Measurements from ENCODE around the gene PCDH9.
"Not testable (repeated sequence)": the region's sequence is repeated elsewhere in the genome, so short reads cannot be mapped to it uniquely, and the experiment has no call there.

Gene PCDH9

GRCh38 chr13:66296875-66297274, 933.3 kb downstream of the PCDH9 start:
- no peaks in the 10 kb centered on the region for H3K36me3 ChIP-seq (ENCODE audit: control insufficient read depth, insufficient read depth, low read length, severe bottlenecking)
- no peak overlapping the region for H3K4me3 ChIP-seq (ENCODE audit: low read length)
- no peaks in the 10 kb centered on the region for H3K4me1 ChIP-seq (ENCODE audit: control insufficient read depth, insufficient read depth, low read length)
- no peak overlapping the region for H3K9ac ChIP-seq (ENCODE audit: low read length)
- H3K9me3 ChIP-seq (ENCODE audit: control insufficient read depth, low read length) = peaks cover 16% of the 10 kb centered on the region
- DNase-seq (ENCODE audit: low read depth) = no peak
- no peaks in the 10 kb centered on the region for H3K27me3 ChIP-seq (replicated peaks; ENCODE audit: control insufficient read depth, insufficient read depth, low read length)

- Histone ChIP-seq H3K4me3 (ENCODE audit: low read length) (no peak overlapping the region), H3K9me3 (ENCODE audit: control insufficient read depth, low read length) (peaks cover 16% of the 10 kb centered on the region), H3K36me3 (ENCODE audit: control insufficient read depth, insufficient read depth, low read length, severe bottlenecking) (no peaks in the 10 kb centered on the region), H3K9ac (ENCODE audit: low read length) (no peak overlapping the region), H3K27me3 (replicated peaks; ENCODE audit: control insufficient read depth, insufficient read depth, low read length) (no peaks in the 10 kb centered on the region), H3K4me1 (ENCODE audit: control insufficient read depth, insufficient read depth, low read length) (no peaks in the 10 kb centered on the region)
- no peak for DNase-seq (ENCODE audit: low read depth)
These were observed 933.8 kb downstream of the PCDH9 start for GRCh38 chr13:66296328-66296727.

- not testable (repeated sequence) for H3K27me3 ChIP-seq (replicated peaks; ENCODE audit: control insufficient read depth, insufficient read depth, low read length); H3K36me3 ChIP-seq (ENCODE audit: control insufficient read depth, insufficient read depth, low read length, severe bottlenecking); H3K9me3 ChIP-seq (ENCODE audit: control insufficient read depth, low read length); H3K9ac ChIP-seq (ENCODE audit: low read length); H3K4me1 ChIP-seq (ENCODE audit: control insufficient read depth, insufficient read depth, low read length); DNase-seq (ENCODE audit: low read depth); H3K4me3 ChIP-seq (ENCODE audit: low read length)
These were observed 943.3 kb downstream of the PCDH9 start for GRCh38 chr13:66286806-66287205.

DNA sequence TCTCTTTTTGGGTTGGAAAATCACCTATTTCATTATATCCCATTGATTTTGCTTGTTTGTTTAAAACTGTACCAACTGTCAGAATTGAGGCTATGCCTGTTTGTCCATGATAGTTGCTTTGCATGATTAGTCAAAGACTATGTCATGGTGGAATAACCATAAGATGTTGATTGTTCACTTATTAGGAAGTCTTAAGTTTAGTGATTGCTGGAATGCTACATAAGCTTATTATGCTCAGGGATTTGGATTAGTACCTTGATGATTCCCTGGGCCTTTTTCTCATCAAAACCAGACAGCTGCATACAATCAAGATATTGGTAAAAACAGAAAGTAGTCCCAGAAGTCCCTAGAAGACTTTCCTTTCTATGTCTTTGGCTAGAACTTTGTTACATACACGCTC, 954.7 kb downstream of the PCDH9 start:
- H3K27me3 ChIP-seq (replicated peaks; ENCODE audit: control insufficient read depth, insufficient read depth, low read length) = no peaks in the 10 kb centered on the region
- no peaks in the 10 kb centered on the region for H3K4me1 ChIP-seq (ENCODE audit: control insufficient read depth, insufficient read depth, low read length)
- no peak for DNase-seq (ENCODE audit: low read depth)
- no peak overlapping the region for H3K9ac ChIP-seq (ENCODE audit: low read length)
- peaks cover 9% of the 10 kb centered on the region for H3K9me3 ChIP-seq (ENCODE audit: control insufficient read depth, low read length)
- H3K36me3 ChIP-seq (ENCODE audit: control insufficient read depth, insufficient read depth, low read length, severe bottlenecking) = no peaks in the 10 kb centered on the region
- H3K4me3 ChIP-seq (ENCODE audit: low read length) = no peak overlapping the region

DNA sequence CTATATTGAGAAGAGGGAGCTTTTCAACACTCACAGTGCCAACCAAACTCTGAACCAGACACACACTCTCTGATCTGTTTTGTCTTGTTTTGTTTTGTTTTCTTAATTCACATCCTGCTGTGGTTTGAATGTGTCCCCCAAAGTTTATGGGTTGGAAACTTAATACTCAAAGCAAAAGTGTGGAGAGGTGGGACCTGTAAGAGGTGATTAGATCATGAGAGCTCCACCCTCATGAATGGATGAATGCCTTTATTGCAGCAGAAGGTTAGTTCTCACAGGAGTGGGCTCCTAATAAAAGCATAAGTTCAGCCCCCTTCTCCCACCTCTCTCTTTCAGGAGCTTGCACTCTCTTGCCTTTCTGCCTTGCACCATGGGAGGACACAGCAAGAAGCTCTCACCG, 957.1 kb downstream of the PCDH9 start:
- no peak overlapping the region for H3K9ac ChIP-seq (ENCODE audit: low read length)
- no peak overlapping the region for H3K4me3 ChIP-seq (ENCODE audit: low read length)
- H3K4me1 ChIP-seq (ENCODE audit: control insufficient read depth, insufficient read depth, low read length) = no peaks in the 10 kb centered on the region

GRCh38 chr13:66266761-66267160, 963.4 kb downstream of the PCDH9 start:
- peaks cover 5% of the 10 kb centered on the region for H3K4me1 ChIP-seq (ENCODE audit: control insufficient read depth, insufficient read depth, low read length)
- no peaks in the 10 kb centered on the region for H3K27me3 ChIP-seq (replicated peaks; ENCODE audit: control insufficient read depth, insufficient read depth, low read length)
- H3K36me3 ChIP-seq (ENCODE audit: control insufficient read depth, insufficient read depth, low read length, severe bottlenecking) = no peaks in the 10 kb centered on the region
- no peak overlapping the region for H3K9ac ChIP-seq (ENCODE audit: low read length)
- no peaks in the 10 kb centered on the region for H3K9me3 ChIP-seq (ENCODE audit: control insufficient read depth, low read length)
- no peak for DNase-seq (ENCODE audit: low read depth)
- H3K4me3 ChIP-seq (ENCODE audit: low read length) = no peak overlapping the region

More for the DNA sequence above, 957.1 kb downstream of the PCDH9 start:
- peaks cover 9% of the 10 kb centered on the region for H3K9me3 ChIP-seq (ENCODE audit: control insufficient read depth, low read length)
- no peaks in the 10 kb centered on the region for H3K27me3 ChIP-seq (replicated peaks; ENCODE audit: control insufficient read depth, insufficient read depth, low read length)
- H3K36me3 ChIP-seq (ENCODE audit: control insufficient read depth, insufficient read depth, low read length, severe bottlenecking) = no peaks in the 10 kb centered on the region
- DNase-seq (ENCODE audit: low read depth) = no peak

- H3K4me3 ChIP-seq (ENCODE audit: low read length) = no peak overlapping the region
- H3K9ac ChIP-seq (ENCODE audit: low read length) = no peak overlapping the region
- DNase-seq (ENCODE audit: low read depth) = no peak
- no peaks in the 10 kb centered on the region for H3K9me3 ChIP-seq (ENCODE audit: control insufficient read depth, low read length)
- H3K27me3 ChIP-seq (replicated peaks; ENCODE audit: control insufficient read depth, insufficient read depth, low read length) = no peaks in the 10 kb centered on the region
- H3K36me3 ChIP-seq (ENCODE audit: control insufficient read depth, insufficient read depth, low read length, severe bottlenecking) = no peaks in the 10 kb centered on the region
- H3K4me1 ChIP-seq (ENCODE audit: control insufficient read depth, insufficient read depth, low read length) = peaks cover 5% of the 10 kb centered on the region
These were observed 963.8 kb downstream of the PCDH9 start for GRCh38 chr13:66266348-66266747.

- Histone ChIP-seq H3K36me3 (ENCODE audit: control insufficient read depth, insufficient read depth, low read length, severe bottlenecking) (no peaks in the 10 kb centered on the region), H3K9ac (ENCODE audit: low read length) (no peak overlapping the region), H3K4me1 (ENCODE audit: control insufficient read depth, insufficient read depth, low read length) (peaks cover 5% of the 10 kb centered on the region), H3K4me3 (ENCODE audit: low read length) (no peak overlapping the region), H3K9me3 (ENCODE audit: control insufficient read depth, low read length) (no peaks in the 10 kb centered on the region), H3K27me3 (replicated peaks; ENCODE audit: control insufficient read depth, insufficient read depth, low read length) (no peaks in the 10 kb centered on the region)
- no peak for DNase-seq (ENCODE audit: low read depth)
These were observed 964.8 kb downstream of the PCDH9 start for GRCh38 chr13:66265371-66265770.

DNA sequence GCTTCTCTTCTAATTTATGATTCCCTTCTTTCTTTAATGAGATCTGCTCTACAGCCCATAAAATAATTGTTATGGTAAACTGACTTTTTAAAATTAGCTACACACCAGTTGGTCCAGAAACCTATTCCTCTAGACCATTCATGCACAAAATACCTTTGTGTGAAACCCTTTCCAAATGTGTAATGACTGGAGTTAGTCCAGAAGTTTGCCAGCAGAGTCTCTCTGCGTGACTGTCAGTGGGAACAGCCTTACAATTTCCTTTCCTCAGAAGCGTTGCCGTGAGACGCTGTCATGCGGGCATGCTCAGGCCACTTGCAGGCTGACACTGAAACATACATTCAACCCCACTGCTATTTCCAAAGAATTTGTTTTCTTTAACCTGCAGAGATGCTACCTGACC, 965.2 kb downstream of the PCDH9 start:
- no peak overlapping the region for H3K9ac ChIP-seq (ENCODE audit: low read length)
- no peaks in the 10 kb centered on the region for H3K27me3 ChIP-seq (replicated peaks; ENCODE audit: control insufficient read depth, insufficient read depth, low read length)
- H3K9me3 ChIP-seq (ENCODE audit: control insufficient read depth, low read length) = no peaks in the 10 kb centered on the region
- DNase-seq (ENCODE audit: low read depth) = no peak
- no peak overlapping the region for H3K4me3 ChIP-seq (ENCODE audit: low read length)
- no peaks in the 10 kb centered on the region for H3K36me3 ChIP-seq (ENCODE audit: control insufficient read depth, insufficient read depth, low read length, severe bottlenecking)
- peaks cover 5% of the 10 kb centered on the region for H3K4me1 ChIP-seq (ENCODE audit: control insufficient read depth, insufficient read depth, low read length)

DNA sequence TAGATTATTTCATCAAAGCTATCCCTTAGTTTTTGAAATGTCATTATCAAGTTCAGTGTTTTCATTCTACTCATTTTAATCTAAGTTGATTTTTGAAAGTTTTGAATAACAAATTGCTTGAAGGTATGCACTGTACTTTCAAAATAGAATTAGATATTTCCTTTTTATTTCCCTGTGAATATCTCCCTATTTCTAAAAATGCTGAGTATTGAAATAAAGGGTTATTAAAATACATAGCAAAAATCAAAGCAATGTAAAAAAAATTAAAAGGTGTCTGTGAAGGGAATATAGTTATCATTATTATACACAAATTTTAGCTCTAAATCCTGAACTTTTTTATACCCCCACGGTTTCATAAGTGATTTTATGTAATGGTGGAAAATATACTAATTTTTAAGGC, 967.8 kb downstream of the PCDH9 start:
- Histone ChIP-seq H3K36me3 (ENCODE audit: control insufficient read depth, insufficient read depth, low read length, severe bottlenecking) (no peaks in the 10 kb centered on the region), H3K9me3 (ENCODE audit: control insufficient read depth, low read length) (no peaks in the 10 kb centered on the region), H3K9ac (ENCODE audit: low read length) (no peak overlapping the region), H3K27me3 (replicated peaks; ENCODE audit: control insufficient read depth, insufficient read depth, low read length) (no peaks in the 10 kb centered on the region), H3K4me1 (ENCODE audit: control insufficient read depth, insufficient read depth, low read length) (peaks cover 5% of the 10 kb centered on the region), H3K4me3 (ENCODE audit: low read length) (no peak overlapping the region)
- DNase-seq (ENCODE audit: low read depth) = no peak

- not testable (repeated sequence) for H3K36me3 ChIP-seq (ENCODE audit: control insufficient read depth, insufficient read depth, low read length, severe bottlenecking); DNase-seq (ENCODE audit: low read depth); H3K9me3 ChIP-seq (ENCODE audit: control insufficient read depth, low read length); H3K4me3 ChIP-seq (ENCODE audit: low read length); H3K27me3 ChIP-seq (replicated peaks; ENCODE audit: control insufficient read depth, insufficient read depth, low read length); H3K4me1 ChIP-seq (ENCODE audit: control insufficient read depth, insufficient read depth, low read length); H3K9ac ChIP-seq (ENCODE audit: low read length)
These were observed 970.7 kb downstream of the PCDH9 start for GRCh38 chr13:66259426-66259825.
